HG02642 (cell line): ENCODE data around the gene TNFSF15.

Experiments
- ATAC-seq: cut with Tn5 transposase; IDR thresholded peaks from one replicate; pipeline ENCODE4 v1.9.1; 2021; ENCODE audit warnings: mild to moderate bottlenecking; ENCODE audit not compliant: unreplicated experiment, poor library complexity

Gene TNFSF15

GRCh38 chr9:114805670-114806525 is at the start of gene TNFSF15:
Gene TNFSF15 (minus strand): TSS chr9:114806039. CDS start chr9:114806012, 27 bp downstream.
- peak; percentile 97 for ATAC-seq

GRCh38 chr9:114855488-114855887 is 49.6 kb upstream of the TNFSF15 start:
- no peak for ATAC-seq

- ATAC-seq, result no peak
Observed at GRCh38 chr9:114854736-114855355, 49.0 kb upstream of the TNFSF15 start.

- ATAC-seq, result no peak
Observed at GRCh38 chr9:114853071-114853855, 47.4 kb upstream of the TNFSF15 start.

GRCh38 chr9:114852050-114852594 is 46.3 kb upstream of the TNFSF15 start:
- no peak for ATAC-seq

GRCh38 chr9:114851306-114851705 is 45.5 kb upstream of the TNFSF15 start:
- no peak for ATAC-seq

DNA sequence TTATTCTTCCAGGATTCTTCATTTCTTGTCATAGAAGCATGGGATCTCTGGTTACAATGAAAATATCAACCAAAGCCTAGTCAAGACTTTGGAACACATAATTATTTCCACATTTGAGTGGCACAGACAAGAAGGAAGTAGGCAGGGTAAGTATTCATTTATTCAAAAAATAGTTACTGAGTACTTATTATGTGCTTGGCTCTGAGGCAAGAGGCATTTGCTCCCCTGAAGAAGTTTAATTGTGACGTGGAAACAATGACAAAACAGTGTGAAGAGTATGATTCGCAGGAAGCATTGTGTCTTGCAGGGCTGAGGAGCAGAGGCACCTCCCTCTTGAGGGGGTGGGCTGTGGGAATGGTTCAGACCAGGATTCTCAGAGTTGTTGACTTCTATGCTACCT is 45.0 kb upstream of the TNFSF15 start:
- no peak for ATAC-seq

GRCh38 chr9:114849450-114849849 is 43.6 kb upstream of the TNFSF15 start:
- ATAC-seq, result no peak

DNA sequence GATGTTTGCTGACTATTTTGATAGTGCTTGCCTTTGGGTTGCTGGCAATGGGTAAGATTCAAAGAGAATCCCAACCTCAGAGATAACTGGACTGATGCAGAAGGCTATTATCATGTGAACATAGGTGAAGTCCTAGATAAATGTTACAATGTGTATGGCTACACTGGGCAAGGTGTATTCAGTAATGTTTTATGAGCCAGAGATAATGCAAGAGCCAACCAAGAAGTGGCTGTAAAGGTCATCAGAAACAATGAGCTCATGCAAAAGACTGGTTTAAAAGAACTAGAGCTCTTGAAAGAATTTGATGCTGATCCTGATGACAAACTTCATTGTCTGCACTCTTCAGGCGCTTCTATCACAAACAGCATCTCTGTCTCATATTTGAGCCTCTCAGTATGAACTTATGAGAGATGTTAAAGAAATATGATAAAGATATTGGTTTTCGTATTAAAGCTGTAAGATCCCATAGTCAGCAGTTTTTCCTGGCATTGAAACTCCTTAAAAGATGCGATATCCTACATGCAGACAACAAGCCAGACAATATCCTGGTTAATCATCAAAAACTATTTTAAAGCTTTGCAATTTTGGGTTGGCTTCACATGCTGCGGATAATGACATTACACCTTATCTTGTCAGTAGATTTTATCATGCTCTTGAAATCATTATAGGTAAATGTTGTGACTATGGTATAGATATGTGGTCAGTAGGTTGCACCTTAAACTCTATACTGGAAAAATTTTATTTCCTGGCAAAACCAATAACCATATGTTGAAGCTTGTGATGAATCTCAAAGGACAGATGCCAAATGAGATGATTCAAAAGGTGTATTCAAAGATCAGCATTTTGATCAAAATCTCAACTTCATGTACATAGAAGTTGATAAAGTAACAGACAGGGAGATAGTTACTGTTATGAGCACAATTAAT is 41.9 kb upstream of the TNFSF15 start:
- ATAC-seq, result no peak

GRCh38 chr9:114845373-114845772 is 39.5 kb upstream of the TNFSF15 start:
- ATAC-seq, result no peak

- no peak for ATAC-seq
Observed at GRCh38 chr9:114844766-114845165, 38.9 kb upstream of the TNFSF15 start.

DNA sequence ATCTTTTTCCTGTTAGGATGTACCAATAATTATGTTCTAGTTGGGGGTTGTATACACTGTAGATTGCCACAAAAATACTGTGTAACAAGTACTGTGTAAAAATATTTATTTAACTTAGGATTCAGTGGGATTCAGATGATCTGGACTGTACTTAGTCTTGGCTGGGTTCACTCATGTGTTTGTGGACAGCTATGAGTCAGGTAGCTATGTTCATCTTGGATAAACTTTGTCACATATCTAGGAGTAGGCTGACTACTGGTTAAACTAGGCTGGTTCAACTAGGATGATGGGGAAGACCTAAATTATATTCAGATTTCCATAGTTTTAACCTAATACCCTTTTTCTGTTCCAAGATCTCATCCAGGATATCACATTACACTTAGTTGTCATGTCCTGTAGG is 32.1 kb upstream of the TNFSF15 start:
- no peak for ATAC-seq

DNA sequence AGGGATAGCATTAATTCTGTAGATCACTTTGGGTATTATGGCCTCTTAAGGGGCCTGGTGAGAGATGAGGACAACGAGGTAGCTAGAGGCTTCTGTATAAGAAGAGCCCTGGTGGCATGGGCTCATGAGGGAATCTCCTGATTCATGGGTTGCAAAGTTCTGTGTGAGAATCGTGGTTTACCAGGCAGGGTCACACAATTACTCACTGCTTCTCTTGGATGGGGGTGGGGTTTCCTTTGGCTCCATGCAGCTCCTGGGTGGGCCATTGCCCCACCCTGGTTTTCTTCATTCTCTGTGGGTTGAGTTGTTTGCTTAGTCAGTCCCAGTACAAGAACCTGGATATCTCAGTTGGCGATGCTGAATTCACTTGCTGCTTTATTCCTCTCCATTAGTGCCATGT is 30.9 kb upstream of the TNFSF15 start:
- ATAC-seq, result no peak

GRCh38 chr9:114834386-114834785 is 28.5 kb upstream of the TNFSF15 start:
- ATAC-seq, result no peak

GRCh38 chr9:114830546-114830945 is 24.7 kb upstream of the TNFSF15 start:
- no peak for ATAC-seq

- no peak for ATAC-seq
Observed at GRCh38 chr9:114829574-114830440, 24.0 kb upstream of the TNFSF15 start.

- no peak for ATAC-seq
Observed at GRCh38 chr9:114828303-114828650, 22.4 kb upstream of the TNFSF15 start.

DNA sequence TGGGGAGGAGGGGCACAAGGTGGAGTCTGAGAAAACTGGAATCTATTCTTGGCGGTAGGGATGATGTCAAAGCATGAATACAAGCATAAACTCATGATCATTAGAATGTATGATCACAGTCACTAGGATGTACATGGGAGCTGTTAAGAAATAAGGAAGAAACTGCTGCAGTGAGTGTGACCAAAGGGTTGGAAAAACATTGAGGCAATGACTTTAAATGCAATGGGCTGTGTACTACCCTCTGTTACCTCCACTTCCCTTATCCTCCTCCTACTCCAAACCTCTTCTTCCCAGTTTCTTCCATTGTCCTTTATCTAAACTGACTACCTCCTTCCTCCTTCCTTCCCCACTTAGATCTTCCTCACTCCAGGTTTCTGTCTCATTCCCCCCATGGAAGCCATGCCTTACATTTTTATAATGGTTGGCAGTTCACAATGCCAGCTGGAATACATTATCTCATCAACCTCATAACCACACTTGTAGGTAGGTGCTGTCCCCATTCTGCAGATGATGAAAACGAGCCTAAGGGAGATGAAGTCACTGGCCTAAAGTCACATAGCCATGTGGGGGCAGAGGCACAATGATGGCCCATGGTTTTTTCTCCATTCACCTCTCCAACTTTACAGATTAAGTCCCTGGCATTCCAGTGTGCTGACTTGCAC is 21.9 kb upstream of the TNFSF15 start:
- ATAC-seq, result no peak
